HEK293 (cell line): ENCODE results near the gene NFE2L1.

Experiments used
- BCL11B ChIP-seq: fragments of 450-650 bp; formaldehyde crosslinking; IDR thresholded peaks from 2 replicates; pipeline ENCODE4 v1.5.1; 2016; ENCODE audit warnings: low read depth, missing biosample characterization, missing genetic modification characterization
- EGR2 ChIP-seq: fragments of 450-650 bp; formaldehyde crosslinking; IDR thresholded peaks from 2 replicates; pipeline ENCODE4 v1.5.1; 2016; ENCODE audit warnings: low read depth, missing biosample characterization, missing genetic modification characterization
- FEZF1 ChIP-seq: fragments of 450-650 bp; formaldehyde crosslinking; IDR thresholded peaks from 2 replicates; pipeline ENCODE4 v1.5.1; 2016; ENCODE audit warnings: missing biosample characterization, missing genetic modification characterization
- OSR2 ChIP-seq: fragments of 450-650 bp; formaldehyde crosslinking; IDR thresholded peaks from 2 replicates; pipeline ENCODE4 v1.5.1; 2016; ENCODE audit warnings: missing biosample characterization, missing genetic modification characterization
- SCRT2 ChIP-seq: fragments of 450-650 bp; formaldehyde crosslinking; IDR thresholded peaks from 2 replicates; pipeline ENCODE4 v1.5.1; 2016; ENCODE audit warnings: missing biosample characterization, missing genetic modification characterization
- SP7 ChIP-seq: fragments of 450-650 bp; formaldehyde crosslinking; IDR thresholded peaks from 2 replicates; pipeline ENCODE4 v1.5.1; 2016; ENCODE audit warnings: missing biosample characterization, missing genetic modification characterization
- ZBTB17 ChIP-seq: fragments of 450-650 bp; formaldehyde crosslinking; IDR thresholded peaks from 2 replicates; pipeline ENCODE4 v1.5.1; 2016; ENCODE audit warnings: missing biosample characterization, missing genetic modification characterization
- ZEB2 ChIP-seq: fragments of 450-650 bp; formaldehyde crosslinking; IDR thresholded peaks from 2 replicates; pipeline ENCODE4 v1.5.1; 2016; ENCODE audit warnings: missing biosample characterization, missing genetic modification characterization
- ZNF239 ChIP-seq: fragments of 450-650 bp; formaldehyde crosslinking; IDR thresholded peaks from 2 replicates; pipeline ENCODE4 v1.5.1; 2016; ENCODE audit warnings: missing biosample characterization, missing genetic modification characterization
- ZNF335 ChIP-seq: fragments of 450-650 bp; formaldehyde crosslinking; conservative IDR thresholded peaks from 2 replicates; pipeline ENCODE4 v1.5.1; 2016; ENCODE audit warnings: missing biosample characterization, missing genetic modification characterization
- ZNF555 ChIP-seq: fragments of 450-650 bp; formaldehyde crosslinking; conservative IDR thresholded peaks from 2 replicates; pipeline ENCODE4 v1.5.1; 2017; ENCODE audit warnings: missing biosample characterization, mild to moderate bottlenecking, missing genetic modification characterization, inconsistent platforms
- ZNF624 ChIP-seq: fragments of 450-650 bp; formaldehyde crosslinking; IDR thresholded peaks from 2 replicates; pipeline ENCODE4 v1.5.1; 2017; ENCODE audit warnings: missing biosample characterization, missing genetic modification characterization
- TF ChIP-seq, protein P1 (sequence below): fragments of 450-650 bp; formaldehyde crosslinking; IDR thresholded peaks from 2 replicates; pipeline ENCODE4 v1.5.1; 2017; ENCODE audit warnings: missing biosample characterization, missing genetic modification characterization
- TF ChIP-seq, protein P2 (sequence below): sonication (generic); formaldehyde crosslinking; IDR thresholded peaks from 2 replicates; pipeline ENCODE4 v1.8.1; 2022; ENCODE audit warnings: mild to moderate bottlenecking, moderate library complexity, missing genetic modification reagents
- TF ChIP-seq, protein P3 (sequence below): fragments of 450-650 bp; formaldehyde crosslinking; IDR thresholded peaks from 2 replicates; pipeline ENCODE4 v1.5.1; 2016; ENCODE audit warnings: missing biosample characterization, missing genetic modification characterization
- TF ChIP-seq, protein P4 (sequence below): fragments of 450-650 bp; formaldehyde crosslinking; IDR thresholded peaks from 2 replicates; pipeline ENCODE4 v1.5.1; 2016; ENCODE audit warnings: missing biosample characterization, missing genetic modification characterization
- TF ChIP-seq, protein P5 (sequence below): fragments of 450-650 bp; formaldehyde crosslinking; IDR thresholded peaks from 2 replicates; pipeline ENCODE4 v1.5.1; 2016; ENCODE audit warnings: missing biosample characterization, missing genetic modification characterization

Gene NFE2L1

DNA sequence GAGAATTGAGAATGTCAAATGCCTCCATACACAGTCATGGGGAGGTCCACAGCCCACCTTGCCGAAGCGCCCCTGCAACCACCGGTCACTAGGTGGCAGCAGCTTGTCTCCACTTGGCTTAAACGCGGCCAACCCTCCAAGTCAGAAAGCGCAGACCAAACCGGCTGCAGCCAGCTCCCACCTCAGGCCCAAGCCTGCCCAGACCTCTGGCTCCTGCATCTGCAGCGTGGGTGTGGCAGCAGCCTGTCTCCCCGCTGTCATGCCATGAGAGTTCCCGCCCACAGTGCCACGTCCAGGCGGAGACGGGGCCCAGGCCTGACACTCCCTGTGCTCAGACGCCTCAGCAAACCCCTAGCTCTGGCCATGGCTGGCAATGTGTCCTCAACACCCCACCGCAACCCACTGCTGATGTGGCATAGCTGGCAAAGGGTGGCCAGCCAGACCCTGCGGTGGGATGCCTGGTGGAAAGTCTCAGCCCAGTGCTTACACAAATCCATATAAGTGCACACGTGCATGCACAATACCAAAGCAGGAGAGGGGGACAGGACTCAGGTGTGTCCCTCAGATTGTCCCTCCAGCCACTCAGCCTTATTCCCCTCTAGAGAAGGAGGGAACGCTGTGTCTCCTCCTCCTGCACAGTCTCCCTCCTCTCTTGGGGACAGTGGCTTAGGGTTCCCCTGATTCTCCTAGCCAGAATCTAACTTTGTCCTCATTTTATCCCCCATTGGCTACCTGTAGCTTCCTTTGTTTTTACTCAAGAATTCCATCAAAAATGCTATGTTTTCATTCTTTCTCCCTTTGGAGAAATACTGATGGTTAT lies 21.4 kb upstream of the NFE2L1 start (continued):
- peak; percentile 79 for TF ChIP-seq ZEB2 (tag by site-specific recombination)
- 0 out of 2 replicates have a peak, but pooled peaks have one; percentile 32 for TF ChIP-seq OSR2 (tag by site-specific recombination)
- TF ChIP-seq ZNF624 (tag by site-specific recombination): no peak
- TF ChIP-seq, protein P1, sequence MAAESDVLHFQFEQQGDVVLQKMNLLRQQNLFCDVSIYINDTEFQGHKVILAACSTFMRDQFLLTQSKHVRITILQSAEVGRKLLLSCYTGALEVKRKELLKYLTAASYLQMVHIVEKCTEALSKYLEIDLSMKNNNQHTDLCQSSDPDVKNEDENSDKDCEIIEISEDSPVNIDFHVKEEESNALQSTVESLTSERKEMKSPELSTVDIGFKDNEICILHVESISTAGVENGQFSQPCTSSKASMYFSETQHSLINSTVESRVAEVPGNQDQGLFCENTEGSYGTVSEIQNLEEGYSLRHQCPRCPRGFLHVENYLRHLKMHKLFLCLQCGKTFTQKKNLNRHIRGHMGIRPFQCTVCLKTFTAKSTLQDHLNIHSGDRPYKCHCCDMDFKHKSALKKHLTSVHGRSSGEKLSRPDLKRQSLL: peak; percentile 80
- TF ChIP-seq ZBTB17 (tag by site-specific recombination): peak; percentile 90
- peak; percentile 73 for TF ChIP-seq SP7 (tag by site-specific recombination)
- TF ChIP-seq ZNF555 (tag by site-specific recombination): no peak
- TF ChIP-seq, protein P2, sequence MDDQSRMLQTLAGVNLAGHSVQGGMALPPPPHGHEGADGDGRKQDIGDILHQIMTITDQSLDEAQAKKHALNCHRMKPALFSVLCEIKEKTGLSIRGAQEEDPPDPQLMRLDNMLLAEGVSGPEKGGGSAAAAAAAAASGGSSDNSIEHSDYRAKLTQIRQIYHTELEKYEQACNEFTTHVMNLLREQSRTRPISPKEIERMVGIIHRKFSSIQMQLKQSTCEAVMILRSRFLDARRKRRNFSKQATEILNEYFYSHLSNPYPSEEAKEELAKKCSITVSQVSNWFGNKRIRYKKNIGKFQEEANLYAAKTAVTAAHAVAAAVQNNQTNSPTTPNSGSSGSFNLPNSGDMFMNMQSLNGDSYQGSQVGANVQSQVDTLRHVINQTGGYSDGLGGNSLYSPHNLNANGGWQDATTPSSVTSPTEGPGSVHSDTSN (CRISPR knock-in tag): 0 out of 2 replicates have a peak, but pooled peaks have one; percentile 45
- TF ChIP-seq EGR2 (tag by site-specific recombination): peak; percentile 96
- TF ChIP-seq, protein P3, sequence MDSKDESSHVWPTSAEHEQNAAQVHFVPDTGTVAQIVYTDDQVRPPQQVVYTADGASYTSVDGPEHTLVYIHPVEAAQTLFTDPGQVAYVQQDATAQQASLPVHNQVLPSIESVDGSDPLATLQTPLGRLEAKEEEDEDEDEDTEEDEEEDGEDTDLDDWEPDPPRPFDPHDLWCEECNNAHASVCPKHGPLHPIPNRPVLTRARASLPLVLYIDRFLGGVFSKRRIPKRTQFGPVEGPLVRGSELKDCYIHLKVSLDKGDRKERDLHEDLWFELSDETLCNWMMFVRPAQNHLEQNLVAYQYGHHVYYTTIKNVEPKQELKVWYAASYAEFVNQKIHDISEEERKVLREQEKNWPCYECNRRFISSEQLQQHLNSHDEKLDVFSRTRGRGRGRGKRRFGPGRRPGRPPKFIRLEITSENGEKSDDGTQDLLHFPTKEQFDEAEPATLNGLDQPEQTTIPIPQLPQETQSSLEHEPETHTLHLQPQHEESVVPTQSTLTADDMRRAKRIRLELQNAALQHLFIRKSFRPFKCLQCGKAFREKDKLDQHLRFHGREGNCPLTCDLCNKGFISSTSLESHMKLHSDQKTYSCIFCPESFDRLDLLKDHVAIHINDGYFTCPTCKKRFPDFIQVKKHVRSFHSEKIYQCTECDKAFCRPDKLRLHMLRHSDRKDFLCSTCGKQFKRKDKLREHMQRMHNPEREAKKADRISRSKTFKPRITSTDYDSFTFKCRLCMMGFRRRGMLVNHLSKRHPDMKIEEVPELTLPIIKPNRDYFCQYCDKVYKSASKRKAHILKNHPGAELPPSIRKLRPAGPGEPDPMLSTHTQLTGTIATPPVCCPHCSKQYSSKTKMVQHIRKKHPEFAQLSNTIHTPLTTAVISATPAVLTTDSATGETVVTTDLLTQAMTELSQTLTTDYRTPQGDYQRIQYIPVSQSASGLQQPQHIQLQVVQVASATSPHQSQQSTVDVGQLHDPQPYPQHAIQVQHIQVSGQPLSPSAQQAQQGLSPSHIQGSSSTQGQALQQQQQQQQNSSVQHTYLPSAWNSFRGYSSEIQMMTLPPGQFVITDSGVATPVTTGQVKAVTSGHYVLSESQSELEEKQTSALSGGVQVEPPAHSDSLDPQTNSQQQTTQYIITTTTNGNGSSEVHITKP (tag by site-specific recombination): peak; percentile 53
- TF ChIP-seq, protein P4, sequence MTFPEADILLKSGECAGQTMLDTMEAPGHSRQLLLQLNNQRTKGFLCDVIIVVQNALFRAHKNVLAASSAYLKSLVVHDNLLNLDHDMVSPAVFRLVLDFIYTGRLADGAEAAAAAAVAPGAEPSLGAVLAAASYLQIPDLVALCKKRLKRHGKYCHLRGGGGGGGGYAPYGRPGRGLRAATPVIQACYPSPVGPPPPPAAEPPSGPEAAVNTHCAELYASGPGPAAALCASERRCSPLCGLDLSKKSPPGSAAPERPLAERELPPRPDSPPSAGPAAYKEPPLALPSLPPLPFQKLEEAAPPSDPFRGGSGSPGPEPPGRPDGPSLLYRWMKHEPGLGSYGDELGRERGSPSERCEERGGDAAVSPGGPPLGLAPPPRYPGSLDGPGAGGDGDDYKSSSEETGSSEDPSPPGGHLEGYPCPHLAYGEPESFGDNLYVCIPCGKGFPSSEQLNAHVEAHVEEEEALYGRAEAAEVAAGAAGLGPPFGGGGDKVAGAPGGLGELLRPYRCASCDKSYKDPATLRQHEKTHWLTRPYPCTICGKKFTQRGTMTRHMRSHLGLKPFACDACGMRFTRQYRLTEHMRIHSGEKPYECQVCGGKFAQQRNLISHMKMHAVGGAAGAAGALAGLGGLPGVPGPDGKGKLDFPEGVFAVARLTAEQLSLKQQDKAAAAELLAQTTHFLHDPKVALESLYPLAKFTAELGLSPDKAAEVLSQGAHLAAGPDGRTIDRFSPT (tag by site-specific recombination): 0 out of 2 replicates have a peak, but pooled peaks have one; percentile 49
- no peak for TF ChIP-seq FEZF1 (tag by site-specific recombination)
- 0 out of 2 replicates have a peak, but pooled peaks have one; percentile 32 for TF ChIP-seq ZNF335 (tag by site-specific recombination)
- no peak for TF ChIP-seq ZNF239
- TF ChIP-seq BCL11B: no peak
- peak; percentile 67; the same call in 1 of the 2 replicates for TF ChIP-seq SCRT2 (tag by site-specific recombination)
- TF ChIP-seq, protein P5, sequence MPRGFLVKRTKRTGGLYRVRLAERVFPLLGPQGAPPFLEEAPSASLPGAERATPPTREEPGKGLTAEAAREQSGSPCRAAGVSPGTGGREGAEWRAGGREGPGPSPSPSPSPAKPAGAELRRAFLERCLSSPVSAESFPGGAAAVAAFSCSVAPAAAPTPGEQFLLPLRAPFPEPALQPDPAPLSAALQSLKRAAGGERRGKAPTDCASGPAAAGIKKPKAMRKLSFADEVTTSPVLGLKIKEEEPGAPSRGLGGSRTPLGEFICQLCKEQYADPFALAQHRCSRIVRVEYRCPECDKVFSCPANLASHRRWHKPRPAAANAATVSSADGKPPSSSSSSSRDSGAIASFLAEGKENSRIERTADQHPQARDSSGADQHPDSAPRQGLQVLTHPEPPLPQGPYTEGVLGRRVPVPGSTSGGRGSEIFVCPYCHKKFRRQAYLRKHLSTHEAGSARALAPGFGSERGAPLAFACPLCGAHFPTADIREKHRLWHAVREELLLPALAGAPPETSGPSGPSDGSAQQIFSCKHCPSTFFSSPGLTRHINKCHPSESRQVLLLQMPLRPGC (tag by site-specific recombination): no peak
